ENCODE measurements around the gene DDX3X. TPM values are rescaled to one million over a fixed set of nuclear protein-coding genes. Genes with fewer than 3 reads are reported as not detected.

DDX3X gene
- total RNA-seq, 1 experiment from 2014 or later, result 266 TPM

DNA sequence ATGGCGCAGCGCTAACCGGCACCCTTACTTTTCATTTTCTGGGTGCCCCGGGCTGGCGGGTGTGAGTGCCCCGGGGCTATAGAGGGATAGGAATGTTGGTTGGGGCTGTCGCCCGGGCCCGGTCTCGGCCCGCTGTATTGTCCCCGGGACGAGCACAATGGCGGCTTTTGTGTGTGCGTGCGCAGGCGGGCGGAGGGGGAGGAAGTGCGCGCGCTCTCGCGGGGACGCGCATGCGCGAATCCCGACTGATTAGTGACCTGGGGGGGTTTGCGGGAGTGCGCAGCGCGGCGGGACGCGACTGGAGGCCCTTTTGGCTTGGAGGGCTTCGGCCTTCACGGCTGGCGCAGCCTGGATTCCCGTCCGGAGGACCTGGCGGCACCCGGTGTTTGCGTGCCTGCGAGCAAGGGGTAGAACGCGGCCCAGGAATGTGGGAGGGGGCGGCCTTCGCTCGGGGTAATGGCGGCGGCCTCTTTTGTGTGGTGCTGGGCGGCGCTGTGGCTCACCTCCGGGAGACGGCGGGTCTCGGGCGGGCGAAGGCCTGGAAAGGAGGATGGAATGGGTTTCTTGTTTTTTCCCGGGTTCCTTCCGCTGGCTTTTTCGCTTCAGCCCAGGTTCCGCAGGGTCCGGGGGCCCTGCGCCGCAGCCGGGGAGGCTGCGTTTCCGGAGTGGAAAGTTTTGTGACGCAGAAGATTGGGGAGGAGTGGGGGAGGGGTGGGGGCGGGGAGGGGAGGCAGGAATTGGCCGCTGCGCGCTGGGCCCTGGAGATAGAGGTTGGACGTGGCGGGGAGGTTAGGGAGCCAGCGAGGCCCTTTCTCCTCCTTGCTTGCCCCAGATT is 618 bp downstream of the DDX3X start:
- intact Hi-C loops (cut with micrococcal nuclease; ENCODE audit: unreplicated experiment), result loop anchor here (5.0 to 10.0 kb wide), 2 partner anchors 60 to 108 kb away; no protein-coding TSS in a partner anchor
- CTCF ChIA-PET, result no interaction called here

DNA sequence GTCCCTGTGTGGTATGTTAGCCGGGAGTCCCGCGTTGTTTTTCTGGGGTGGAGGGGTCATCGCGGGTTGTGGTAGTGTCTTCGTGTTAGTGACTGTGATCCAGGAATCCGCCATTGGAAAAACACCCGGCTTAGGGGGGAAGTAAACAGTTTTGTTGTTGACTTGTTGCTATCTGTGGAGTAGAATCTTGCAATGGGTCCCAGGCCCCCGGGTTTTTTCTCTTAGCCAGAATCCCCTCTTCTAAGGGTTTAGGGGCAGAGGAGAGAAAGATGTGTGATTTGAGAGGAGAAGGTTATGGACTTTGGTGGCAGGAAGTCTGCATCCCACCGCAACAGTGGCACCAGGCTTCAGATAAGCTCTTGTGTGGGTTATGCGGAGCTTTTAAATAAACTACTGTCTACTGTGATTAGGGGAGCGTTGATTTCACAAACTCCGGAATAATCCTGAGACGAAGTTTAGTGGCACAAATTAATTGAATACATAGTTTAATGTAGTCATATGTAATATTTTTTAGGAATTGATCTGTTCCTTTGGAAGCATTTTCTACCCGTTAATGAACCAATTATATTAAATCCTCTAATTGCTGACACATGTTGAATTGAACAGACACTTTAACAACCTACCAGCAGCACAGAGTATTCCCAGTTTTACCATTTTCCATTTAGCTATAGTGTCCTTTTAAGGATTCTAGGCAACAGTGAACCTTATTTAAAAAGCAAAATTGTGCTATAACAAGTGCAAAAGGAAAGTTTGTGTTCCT is 1.4 kb downstream of the DDX3X start:
- POLR2A ChIA-PET, result interaction anchor here (0.6 kb wide), 1 partner anchor 10 kb away, joined by 12 read pairs; no protein-coding TSS in a partner anchor
- CTCF ChIA-PET, result no interaction called here
- in situ Hi-C loops (cut with HindIII; ENCODE audit: low pct_unique_long_range_greater_than_20kb, low sequenced_read_pairs) (no loop called here), intact Hi-C loops (cut with micrococcal nuclease; ENCODE audit: unreplicated experiment) (loop anchor here (5.0 to 10.0 kb wide), 2 partner anchors 61 to 107 kb away; no protein-coding TSS in a partner anchor)
- Histone ChIP-seq H3K4me3 (ENCODE audit: low read depth in 2 of 2, low read length in 2 of 2) (peak overlapping the region; percentile 59 to 78), H3K36me3 (ENCODE audit: control insufficient read depth, insufficient read depth, low read length) (peaks cover 7% of the 10 kb centered on the region), H3K27ac (ENCODE audit: low read length) (peak overlapping the region; percentile 17; the same call in 1 of the 2 replicates), H3K4me1 (ENCODE audit: control insufficient read depth, insufficient read depth, low read length) (peaks cover 13% of the 10 kb centered on the region), H3K9me3 (ENCODE audit: control insufficient read depth, insufficient read depth, low read depth, low read length) (no peaks in the 10 kb centered on the region), H3K27me3 (ENCODE audit: control insufficient read depth, insufficient read depth, low read length) (no peaks in the 10 kb centered on the region)
- TF ChIP-seq, protein P1, sequence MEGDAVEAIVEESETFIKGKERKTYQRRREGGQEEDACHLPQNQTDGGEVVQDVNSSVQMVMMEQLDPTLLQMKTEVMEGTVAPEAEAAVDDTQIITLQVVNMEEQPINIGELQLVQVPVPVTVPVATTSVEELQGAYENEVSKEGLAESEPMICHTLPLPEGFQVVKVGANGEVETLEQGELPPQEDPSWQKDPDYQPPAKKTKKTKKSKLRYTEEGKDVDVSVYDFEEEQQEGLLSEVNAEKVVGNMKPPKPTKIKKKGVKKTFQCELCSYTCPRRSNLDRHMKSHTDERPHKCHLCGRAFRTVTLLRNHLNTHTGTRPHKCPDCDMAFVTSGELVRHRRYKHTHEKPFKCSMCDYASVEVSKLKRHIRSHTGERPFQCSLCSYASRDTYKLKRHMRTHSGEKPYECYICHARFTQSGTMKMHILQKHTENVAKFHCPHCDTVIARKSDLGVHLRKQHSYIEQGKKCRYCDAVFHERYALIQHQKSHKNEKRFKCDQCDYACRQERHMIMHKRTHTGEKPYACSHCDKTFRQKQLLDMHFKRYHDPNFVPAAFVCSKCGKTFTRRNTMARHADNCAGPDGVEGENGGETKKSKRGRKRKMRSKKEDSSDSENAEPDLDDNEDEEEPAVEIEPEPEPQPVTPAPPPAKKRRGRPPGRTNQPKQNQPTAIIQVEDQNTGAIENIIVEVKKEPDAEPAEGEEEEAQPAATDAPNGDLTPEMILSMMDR (IDR thresholded peaks at IDR 0.05), result no peak
- TF ChIP-seq TCF7L2 (IDR thresholded peaks at IDR 0.05; ENCODE audit: low read depth, low read length) (no peak), SIN3A (IDR thresholded peaks at IDR 0.05; ENCODE audit: borderline replicate concordance, insufficient read depth, low read depth, low read length) (no peak), POLR2AphosphoS5 (IDR thresholded peaks at IDR 0.05; ENCODE audit: low read depth, low read length) (no peak)
- TF ChIP-seq, protein P2, sequence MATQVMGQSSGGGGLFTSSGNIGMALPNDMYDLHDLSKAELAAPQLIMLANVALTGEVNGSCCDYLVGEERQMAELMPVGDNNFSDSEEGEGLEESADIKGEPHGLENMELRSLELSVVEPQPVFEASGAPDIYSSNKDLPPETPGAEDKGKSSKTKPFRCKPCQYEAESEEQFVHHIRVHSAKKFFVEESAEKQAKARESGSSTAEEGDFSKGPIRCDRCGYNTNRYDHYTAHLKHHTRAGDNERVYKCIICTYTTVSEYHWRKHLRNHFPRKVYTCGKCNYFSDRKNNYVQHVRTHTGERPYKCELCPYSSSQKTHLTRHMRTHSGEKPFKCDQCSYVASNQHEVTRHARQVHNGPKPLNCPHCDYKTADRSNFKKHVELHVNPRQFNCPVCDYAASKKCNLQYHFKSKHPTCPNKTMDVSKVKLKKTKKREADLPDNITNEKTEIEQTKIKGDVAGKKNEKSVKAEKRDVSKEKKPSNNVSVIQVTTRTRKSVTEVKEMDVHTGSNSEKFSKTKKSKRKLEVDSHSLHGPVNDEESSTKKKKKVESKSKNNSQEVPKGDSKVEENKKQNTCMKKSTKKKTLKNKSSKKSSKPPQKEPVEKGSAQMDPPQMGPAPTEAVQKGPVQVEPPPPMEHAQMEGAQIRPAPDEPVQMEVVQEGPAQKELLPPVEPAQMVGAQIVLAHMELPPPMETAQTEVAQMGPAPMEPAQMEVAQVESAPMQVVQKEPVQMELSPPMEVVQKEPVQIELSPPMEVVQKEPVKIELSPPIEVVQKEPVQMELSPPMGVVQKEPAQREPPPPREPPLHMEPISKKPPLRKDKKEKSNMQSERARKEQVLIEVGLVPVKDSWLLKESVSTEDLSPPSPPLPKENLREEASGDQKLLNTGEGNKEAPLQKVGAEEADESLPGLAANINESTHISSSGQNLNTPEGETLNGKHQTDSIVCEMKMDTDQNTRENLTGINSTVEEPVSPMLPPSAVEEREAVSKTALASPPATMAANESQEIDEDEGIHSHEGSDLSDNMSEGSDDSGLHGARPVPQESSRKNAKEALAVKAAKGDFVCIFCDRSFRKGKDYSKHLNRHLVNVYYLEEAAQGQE (IDR thresholded peaks at IDR 0.05; ENCODE audit: insufficient read depth in 1 of 2, low read depth in 2 of 2, low read length in 1 of 2), result no peak
- ATAC-seq (no peak), DNase-seq (ENCODE audit: low read depth, low spot score) (no peak)
- TSS peak; percentile 69 for BruUV-seq (replicated peaks)

More for the DNA sequence above, 618 bp downstream of the DDX3X start:
- no peaks in the 10 kb centered on the region for H3K27me3 ChIP-seq (ENCODE audit: control insufficient read depth, insufficient read depth, low read length)
- H3K9me3 ChIP-seq (ENCODE audit: control insufficient read depth, insufficient read depth, low read depth, low read length), result no peaks in the 10 kb centered on the region
- POLR2A ChIA-PET, result no interaction called here
- DNase-seq (ENCODE audit: low read depth, low spot score), result no peak
- peak overlapping the region; percentile 59 to 78 for H3K4me3 ChIP-seq (ENCODE audit: low read depth in 2 of 2, low read length in 2 of 2)
- in situ Hi-C loops (cut with HindIII; ENCODE audit: low pct_unique_long_range_greater_than_20kb, low sequenced_read_pairs), result no loop called here
- peak; percentile 27; the same call in 1 of the 2 replicates for ATAC-seq
- H3K36me3 ChIP-seq (ENCODE audit: control insufficient read depth, insufficient read depth, low read length), result peaks cover 7% of the 10 kb centered on the region
- peaks cover 17% of the 10 kb centered on the region for H3K4me1 ChIP-seq (ENCODE audit: control insufficient read depth, insufficient read depth, low read length)
- peak overlapping the region; percentile 97 for H3K27ac ChIP-seq (ENCODE audit: low read length)
- TF ChIP-seq, protein P1 (IDR thresholded peaks at IDR 0.05), result no peak
- TF ChIP-seq SIN3A (IDR thresholded peaks at IDR 0.05; ENCODE audit: borderline replicate concordance, insufficient read depth, low read depth, low read length), result no peak
- TF ChIP-seq, protein P2 (IDR thresholded peaks at IDR 0.05; ENCODE audit: insufficient read depth in 1 of 2, low read depth in 2 of 2, low read length in 1 of 2), result no peak
- no peak for TF ChIP-seq TCF7L2 (IDR thresholded peaks at IDR 0.05; ENCODE audit: low read depth, low read length)
- no peak for TF ChIP-seq POLR2AphosphoS5 (IDR thresholded peaks at IDR 0.05; ENCODE audit: low read depth, low read length)
- BruUV-seq (replicated peaks), result no TSS peak

All from Panc1 (cell line).